Measurements from ENCODE around the gene SNRNP25. TPM values are rescaled to one million over a fixed set of nuclear protein-coding genes. Genes with fewer than 3 reads are reported as not detected.

Gene SNRNP25
- total and polyA plus RNA-seq, 9 of the 15 experiments (the other 6 are each of a cell fraction or from before 2014, with no cell fraction given): 59.0 to 176 (median 108) TPM

DNA sequence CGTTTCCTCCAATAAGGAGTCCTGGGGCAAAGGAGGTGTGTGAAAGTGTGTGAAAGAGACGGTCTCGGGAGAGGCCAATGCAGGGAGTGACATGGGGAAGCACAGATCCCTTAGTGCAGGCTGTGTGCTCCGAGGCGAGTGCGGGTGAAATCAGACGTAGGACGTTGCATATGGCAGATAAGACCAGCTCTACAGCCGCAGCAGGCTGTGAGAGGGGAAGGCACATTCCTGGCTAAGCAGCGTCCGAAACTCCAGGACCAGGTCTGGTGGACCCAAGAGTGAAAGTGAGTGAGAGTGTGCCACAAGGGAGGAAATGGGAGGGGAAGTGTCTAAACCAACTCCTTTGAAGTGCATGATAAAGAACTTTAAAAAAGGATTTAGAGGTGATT lies 11.6 kb upstream of the SNRNP25 start:
- Histone ChIP-seq H3K36me3 (ENCODE audit: control insufficient read depth, insufficient read depth, low read length) (peaks cover 82% of the 10 kb centered on the region), H4K20me1 (replicated peaks; ENCODE audit: control insufficient read depth, insufficient read depth, low read length) (peaks cover 21% of the 10 kb centered on the region), H3K9ac (ENCODE audit: insufficient read depth in 1 of 2, low read depth in 2 of 2, low read length in 2 of 2) (peak overlapping the region in 1 of 2 experiments; percentile 60; a peak in 1 of 4 replicates), H3K4me3 (no peak overlapping the region), H3K4me2 (ENCODE audit: insufficient read depth, low read length) (peak overlapping the region; percentile 55), H3K4me1 (replicated peaks in 1 of 2; ENCODE audit: control insufficient read depth in 2 of 2, insufficient read depth in 2 of 2, low read length in 2 of 2) (peaks cover 18 to 30% of the 10 kb centered on the region in 2 experiments), H3K79me2 (ENCODE audit: control insufficient read depth, insufficient read depth, low read length) (peaks cover 12% of the 10 kb centered on the region), H3K27ac (ENCODE audit: extremely low read depth, low read depth, low read length) (peak overlapping the region; percentile 52; the same call in 2 of the 3 replicates), H2AFZ (ENCODE audit: low read depth, low read length) (no peak overlapping the region), H3K9me3 (replicated peaks; ENCODE audit: control insufficient read depth, insufficient read depth, low read depth, low read length) (no peaks in the 10 kb centered on the region), H3K9me1 (ENCODE audit: control insufficient read depth, insufficient read depth, low read length) (peaks cover 3% of the 10 kb centered on the region), H3K27me3 (ENCODE audit: control insufficient read depth in 2 of 2, insufficient read depth in 2 of 2, low read length in 2 of 2) (no peaks in the 10 kb centered on the region)
- ChIA-PET CTCF (ENCODE audit: low intra/inter-chr PET ratio) (no interaction called here), POLR2A (interaction anchor here (1.4 kb wide), 1 partner anchor 12 kb away, joined by 6 read pairs; the partner anchor contains the start of genes POLR3K and SNRNP25)
- no TSS peak for BruUV-seq (replicated peaks)
- in situ Hi-C loops (cut with MboI) (no loop called here), intact Hi-C loops (cut with micrococcal nuclease) (no loop called here)
- no peak for FAIRE-seq
- 41% methylated on average over 11 of the region's 11 CpGs for WGBS (ENCODE audit: insufficient coverage, low coverage, missing lambda C conversion rate)
- DNase-seq (ENCODE audit: extremely low read depth in 1 of 4, low spot score in 3 of 4): peak in 2 of 4 experiments; percentile 32 to 52
- ATAC-seq: peak; percentile 75
- TF ChIP-seq, protein P1, sequence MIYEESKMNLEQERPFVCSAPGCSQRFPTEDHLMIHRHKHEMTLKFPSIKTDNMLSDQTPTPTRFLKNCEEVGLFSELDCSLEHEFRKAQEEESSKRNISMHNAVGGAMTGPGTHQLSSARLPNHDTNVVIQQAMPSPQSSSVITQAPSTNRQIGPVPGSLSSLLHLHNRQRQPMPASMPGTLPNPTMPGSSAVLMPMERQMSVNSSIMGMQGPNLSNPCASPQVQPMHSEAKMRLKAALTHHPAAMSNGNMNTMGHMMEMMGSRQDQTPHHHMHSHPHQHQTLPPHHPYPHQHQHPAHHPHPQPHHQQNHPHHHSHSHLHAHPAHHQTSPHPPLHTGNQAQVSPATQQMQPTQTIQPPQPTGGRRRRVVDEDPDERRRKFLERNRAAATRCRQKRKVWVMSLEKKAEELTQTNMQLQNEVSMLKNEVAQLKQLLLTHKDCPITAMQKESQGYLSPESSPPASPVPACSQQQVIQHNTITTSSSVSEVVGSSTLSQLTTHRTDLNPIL (CRISPR knock-in tag; IDR thresholded peaks at IDR 0.05): no peak
- no peak for TF ChIP-seq FOXA3 (CRISPR knock-in tag; conservative IDR thresholded peaks at IDR 0.05 in 1 of 2, IDR thresholded peaks at IDR 0.05 in 1 of 2)
- TF ChIP-seq ATF1 (CRISPR knock-in tag; IDR thresholded peaks at IDR 0.05): no peak
- TF ChIP-seq ATF1 (tag; IDR thresholded peaks at IDR 0.05): 0 out of 2 replicates have a peak, but pooled peaks have one; percentile 20
- 0 out of 2 replicates have a peak, but pooled peaks have one; percentile 18 for TF ChIP-seq SMARCA4 (IDR thresholded peaks at IDR 0.05)
- peak; percentile 26; the same call in 1 of the 2 replicates for TF ChIP-seq CBFA2T3 (IDR thresholded peaks at IDR 0.05)
- TF ChIP-seq KAT7 (CRISPR knock-in tag; IDR thresholded peaks at IDR 0.05; ENCODE audit: borderline replicate concordance): 0 out of 2 replicates have a peak, but pooled peaks have one; percentile 60
- TF ChIP-seq GABPA (tag; conservative IDR thresholded peaks at IDR 0.05; ENCODE audit: low read depth): no peak
- 0 out of 2 replicates have a peak, but pooled peaks have one; percentile 1 for TF ChIP-seq SUPT5H (IDR thresholded peaks at IDR 0.05)
- TF ChIP-seq, protein P2, sequence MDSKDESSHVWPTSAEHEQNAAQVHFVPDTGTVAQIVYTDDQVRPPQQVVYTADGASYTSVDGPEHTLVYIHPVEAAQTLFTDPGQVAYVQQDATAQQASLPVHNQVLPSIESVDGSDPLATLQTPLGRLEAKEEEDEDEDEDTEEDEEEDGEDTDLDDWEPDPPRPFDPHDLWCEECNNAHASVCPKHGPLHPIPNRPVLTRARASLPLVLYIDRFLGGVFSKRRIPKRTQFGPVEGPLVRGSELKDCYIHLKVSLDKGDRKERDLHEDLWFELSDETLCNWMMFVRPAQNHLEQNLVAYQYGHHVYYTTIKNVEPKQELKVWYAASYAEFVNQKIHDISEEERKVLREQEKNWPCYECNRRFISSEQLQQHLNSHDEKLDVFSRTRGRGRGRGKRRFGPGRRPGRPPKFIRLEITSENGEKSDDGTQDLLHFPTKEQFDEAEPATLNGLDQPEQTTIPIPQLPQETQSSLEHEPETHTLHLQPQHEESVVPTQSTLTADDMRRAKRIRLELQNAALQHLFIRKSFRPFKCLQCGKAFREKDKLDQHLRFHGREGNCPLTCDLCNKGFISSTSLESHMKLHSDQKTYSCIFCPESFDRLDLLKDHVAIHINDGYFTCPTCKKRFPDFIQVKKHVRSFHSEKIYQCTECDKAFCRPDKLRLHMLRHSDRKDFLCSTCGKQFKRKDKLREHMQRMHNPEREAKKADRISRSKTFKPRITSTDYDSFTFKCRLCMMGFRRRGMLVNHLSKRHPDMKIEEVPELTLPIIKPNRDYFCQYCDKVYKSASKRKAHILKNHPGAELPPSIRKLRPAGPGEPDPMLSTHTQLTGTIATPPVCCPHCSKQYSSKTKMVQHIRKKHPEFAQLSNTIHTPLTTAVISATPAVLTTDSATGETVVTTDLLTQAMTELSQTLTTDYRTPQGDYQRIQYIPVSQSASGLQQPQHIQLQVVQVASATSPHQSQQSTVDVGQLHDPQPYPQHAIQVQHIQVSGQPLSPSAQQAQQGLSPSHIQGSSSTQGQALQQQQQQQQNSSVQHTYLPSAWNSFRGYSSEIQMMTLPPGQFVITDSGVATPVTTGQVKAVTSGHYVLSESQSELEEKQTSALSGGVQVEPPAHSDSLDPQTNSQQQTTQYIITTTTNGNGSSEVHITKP (IDR thresholded peaks at IDR 0.05; ENCODE audit: partially characterized antibody): peak; percentile 63
- TF ChIP-seq ZFP36 (IDR thresholded peaks at IDR 0.05; ENCODE audit: low read depth, low read length, partially characterized antibody): peak; percentile 21
- TF ChIP-seq TCF3 (CRISPR knock-in tag; IDR thresholded peaks at IDR 0.05): 0 out of 2 replicates have a peak, but pooled peaks have one; percentile 10
- TF ChIP-seq ATF7 (IDR thresholded peaks at IDR 0.05): peak; percentile 15; the same call in 1 of the 2 replicates
- TF ChIP-seq RBM25 (IDR thresholded peaks at IDR 0.05; ENCODE audit: low read depth, low read length, severe bottlenecking): no peak
- TF ChIP-seq RAD51 (IDR thresholded peaks at IDR 0.05; ENCODE audit: borderline replicate concordance, low read depth): no peak
- no peak for TF ChIP-seq ZC3H8 (IDR thresholded peaks at IDR 0.05)
- no peak for TF ChIP-seq CREB1 (IDR thresholded peaks at IDR 0.05)
- peak; percentile 29; the same call in 1 of the 2 replicates for TF ChIP-seq CREB1 (CRISPR knock-in tag; IDR thresholded peaks at IDR 0.05)
